GM21390 (cell line): ENCODE results near the gene RNF13.
"Not testable (repeated sequence)": the region's sequence is repeated elsewhere in the genome, so short reads cannot be mapped to it uniquely, and the experiment has no call there.

Source experiments
- ATAC-seq: cut with Tn5 transposase; IDR thresholded peaks from one replicate; pipeline ENCODE4 v1.9.1; 2021; ENCODE audit not compliant: unreplicated experiment

The RNF13 gene

GRCh38 chr3:149838491-149838890 lies 25.5 kb downstream of the RNF13 start:
- ATAC-seq: not testable (repeated sequence)

- ATAC-seq: not testable (repeated sequence)
Observed at GRCh38 chr3:149839469-149839868, 26.5 kb downstream of the RNF13 start.

- no peak for ATAC-seq
Observed at GRCh38 chr3:149839896-149840295, 26.9 kb downstream of the RNF13 start.

- no peak for ATAC-seq
Observed at GRCh38 chr3:149843502-149843901, 30.5 kb downstream of the RNF13 start.

GRCh38 chr3:149844091-149844490 lies 31.1 kb downstream of the RNF13 start:
- ATAC-seq: no peak

GRCh38 chr3:149845570-149846244 lies 32.7 kb downstream of the RNF13 start:
- no peak for ATAC-seq

GRCh38 chr3:149848238-149848637 lies 35.2 kb downstream of the RNF13 start:
- no peak for ATAC-seq

- no peak for ATAC-seq
Observed at GRCh38 chr3:149848688-149849087, 35.7 kb downstream of the RNF13 start.

GRCh38 chr3:149850787-149851584 lies 38.0 kb downstream of the RNF13 start:
- ATAC-seq: no peak

- ATAC-seq: no peak
Observed at GRCh38 chr3:149858911-149859310, 45.9 kb downstream of the RNF13 start.

- ATAC-seq: no peak
Observed at GRCh38 chr3:149860881-149861280, 47.9 kb downstream of the RNF13 start.

- no peak for ATAC-seq
Observed at GRCh38 chr3:149867563-149867962, 54.5 kb downstream of the RNF13 start.

GRCh38 chr3:149871855-149872254 lies 58.8 kb downstream of the RNF13 start:
- no peak for ATAC-seq

GRCh38 chr3:149872589-149872988 lies 59.6 kb downstream of the RNF13 start:
- no peak for ATAC-seq

- no peak for ATAC-seq
Observed at GRCh38 chr3:149877668-149878067, 64.7 kb downstream of the RNF13 start.

GRCh38 chr3:149879872-149880271 lies 66.9 kb downstream of the RNF13 start:
- ATAC-seq: no peak

GRCh38 chr3:149881879-149882278 lies 68.9 kb downstream of the RNF13 start:
- no peak for ATAC-seq

- no peak for ATAC-seq
Observed at GRCh38 chr3:149883134-149883533, 70.1 kb downstream of the RNF13 start.

GRCh38 chr3:149883860-149884259 lies 70.8 kb downstream of the RNF13 start:
- ATAC-seq: not testable (repeated sequence)

- not testable (repeated sequence) for ATAC-seq
Observed at GRCh38 chr3:149884848-149885247, 71.8 kb downstream of the RNF13 start.

- ATAC-seq: no peak
Observed at GRCh38 chr3:149886957-149887356, 73.9 kb downstream of the RNF13 start.

- no peak for ATAC-seq
Observed at GRCh38 chr3:149891621-149892020, 78.6 kb downstream of the RNF13 start.
